22Rv1 (cell line): Measurements from ENCODE around the gene PMEL.

Experiments
- ZFX ChIP-seq: fragments of 450-650 bp; IDR thresholded peaks from 2 replicates; pipeline ENCODE4 v1.6.1; 2017; ENCODE audit warnings: antibody characterized with exemption, borderline replicate concordance
- TF ChIP-seq, protein P1 (sequence below): fragments of 450-650 bp; IDR thresholded peaks from 2 replicates; pipeline ENCODE4 v1.5.1; 2017; ENCODE audit warnings: mild to moderate bottlenecking

DNA sequence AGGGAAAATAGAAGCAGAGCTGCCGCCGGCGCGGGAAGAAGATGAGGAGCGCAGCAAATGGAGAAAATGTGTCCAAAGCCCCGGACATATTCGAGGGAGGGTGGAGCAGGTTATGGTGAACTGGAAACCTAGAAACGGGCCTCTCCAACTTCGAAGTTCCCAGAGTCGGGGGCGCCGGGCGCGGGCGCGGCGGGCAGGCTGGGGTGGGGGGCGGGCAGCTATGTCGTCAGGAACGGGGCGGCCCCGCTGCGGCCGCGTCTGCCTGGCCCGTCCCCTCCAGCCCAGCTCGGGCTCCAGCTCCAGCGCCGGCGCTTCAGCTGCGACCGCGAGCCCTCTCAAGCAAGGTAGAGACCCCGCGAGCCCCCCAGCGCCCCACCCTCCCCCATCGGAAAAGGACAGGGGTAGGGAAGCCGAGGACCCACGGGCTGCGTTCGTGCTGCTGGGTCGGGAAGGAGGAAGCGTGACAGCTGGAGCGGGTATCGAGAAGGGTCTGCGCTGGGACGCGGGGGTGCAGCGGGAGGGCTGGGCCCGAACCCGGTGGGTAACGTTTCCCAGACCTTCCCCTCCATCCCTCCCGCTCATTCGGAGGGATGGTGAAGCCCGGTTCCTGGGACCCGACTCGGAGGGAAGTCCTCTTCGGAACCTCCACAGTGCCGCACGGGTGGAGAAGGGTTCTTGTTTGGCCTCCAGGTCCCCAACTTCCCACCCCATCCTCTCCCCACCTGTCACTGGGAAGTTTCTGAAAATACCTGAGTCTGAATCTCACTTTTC lies 33.9 kb downstream of the PMEL start:
- TF ChIP-seq, protein P1, sequence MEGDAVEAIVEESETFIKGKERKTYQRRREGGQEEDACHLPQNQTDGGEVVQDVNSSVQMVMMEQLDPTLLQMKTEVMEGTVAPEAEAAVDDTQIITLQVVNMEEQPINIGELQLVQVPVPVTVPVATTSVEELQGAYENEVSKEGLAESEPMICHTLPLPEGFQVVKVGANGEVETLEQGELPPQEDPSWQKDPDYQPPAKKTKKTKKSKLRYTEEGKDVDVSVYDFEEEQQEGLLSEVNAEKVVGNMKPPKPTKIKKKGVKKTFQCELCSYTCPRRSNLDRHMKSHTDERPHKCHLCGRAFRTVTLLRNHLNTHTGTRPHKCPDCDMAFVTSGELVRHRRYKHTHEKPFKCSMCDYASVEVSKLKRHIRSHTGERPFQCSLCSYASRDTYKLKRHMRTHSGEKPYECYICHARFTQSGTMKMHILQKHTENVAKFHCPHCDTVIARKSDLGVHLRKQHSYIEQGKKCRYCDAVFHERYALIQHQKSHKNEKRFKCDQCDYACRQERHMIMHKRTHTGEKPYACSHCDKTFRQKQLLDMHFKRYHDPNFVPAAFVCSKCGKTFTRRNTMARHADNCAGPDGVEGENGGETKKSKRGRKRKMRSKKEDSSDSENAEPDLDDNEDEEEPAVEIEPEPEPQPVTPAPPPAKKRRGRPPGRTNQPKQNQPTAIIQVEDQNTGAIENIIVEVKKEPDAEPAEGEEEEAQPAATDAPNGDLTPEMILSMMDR, result no peak
- TF ChIP-seq ZFX, result no peak
